K562 treated with DMSO at 1 percent for 48 hours (cell line): ENCODE data around the gene MGAT4A. TPM values are rescaled to one million over a fixed set of nuclear protein-coding genes. Genes with fewer than 3 reads are reported as not detected.

Experiments used
- total RNA-seq: library from RNA; unstranded; fragments of 300-600 nt; gene quantifications from 2 replicates; pipeline ENCODE4 v1.2.3, GENCODE V29; 2022; ENCODE audit warnings: low replicate concordance; ENCODE audit errors: extremely low read depth

The MGAT4A gene
- not detected in 2 replicates for total RNA-seq

GRCh38 chr2:98731041-98731893 is at the start of gene MGAT4A:
Gene MGAT4A, minus strand, starts transcription at chr2:98731132. Its CDS starts 4,800 bp downstream, at chr2:98726332.

GRCh38 chr2:98608116-98608961 is 122.6 kb downstream of the MGAT4A start, which contains the start of the genes COA5 and UNC50:
Gene COA5, minus strand, starts transcription at chr2:98608512. Its CDS starts 107 bp downstream, at chr2:98608405.
Gene UNC50, plus strand, starts transcription at chr2:98608589. Its CDS starts 1,171 bp downstream, at chr2:98609760.

Other genes starting within 250 kb of the MGAT4A start
- not detected in 2 replicates for gene COA5, start 122.6 kb downstream of the MGAT4A start, total RNA-seq
- gene UNC50, start 122.5 kb downstream of the MGAT4A start, total RNA-seq, result not detected in 2 replicates
- gene CRACDL, start 205.1 kb upstream of the MGAT4A start, total RNA-seq, result not detected in 2 replicates